ENCODE data around the gene GFY. TPM values are rescaled to one million over a fixed set of nuclear protein-coding genes. Genes with fewer than 3 reads are reported as not detected.

GFY gene
- total RNA-seq, 1 donor from 2014 or later: not detected

DNA sequence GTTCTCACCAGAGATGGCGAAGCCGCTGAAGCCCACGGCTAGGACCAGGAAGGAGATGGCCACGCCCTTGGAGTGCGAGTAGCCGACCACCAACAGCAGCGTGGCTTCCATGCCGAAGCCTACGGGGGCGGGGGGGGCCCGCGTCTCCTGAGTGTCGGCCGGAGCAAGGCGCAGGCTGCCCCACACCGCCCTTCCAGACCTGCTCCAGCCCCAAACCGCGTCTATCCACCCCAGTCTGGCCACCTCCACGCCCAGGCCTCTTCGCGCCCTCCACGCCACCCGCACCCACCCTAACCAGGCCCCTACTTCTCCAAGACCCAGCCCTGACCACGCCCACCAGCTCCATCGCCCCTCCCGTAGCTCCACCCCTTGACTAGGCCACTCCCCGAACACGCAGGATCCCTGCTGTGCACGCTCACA lies 6.2 kb downstream of the GFY start:
- peaks cover 0 to 5% of the 10 kb centered on the region in 2 donors for H3K4me1 ChIP-seq
- H3K27me3 ChIP-seq: peaks cover 39% of the 10 kb centered on the region
- no peaks in the 10 kb centered on the region for H3K9me3 ChIP-seq
- intact Hi-C loops (cut with DNase I): no loop called here
- H3K4me3 ChIP-seq: no peak overlapping the region
- DNase-seq (ENCODE audit: low spot score in 2 of 2): no peak
- H3K36me3 ChIP-seq: no peaks in the 10 kb centered on the region
- TF ChIP-seq, protein P1, sequence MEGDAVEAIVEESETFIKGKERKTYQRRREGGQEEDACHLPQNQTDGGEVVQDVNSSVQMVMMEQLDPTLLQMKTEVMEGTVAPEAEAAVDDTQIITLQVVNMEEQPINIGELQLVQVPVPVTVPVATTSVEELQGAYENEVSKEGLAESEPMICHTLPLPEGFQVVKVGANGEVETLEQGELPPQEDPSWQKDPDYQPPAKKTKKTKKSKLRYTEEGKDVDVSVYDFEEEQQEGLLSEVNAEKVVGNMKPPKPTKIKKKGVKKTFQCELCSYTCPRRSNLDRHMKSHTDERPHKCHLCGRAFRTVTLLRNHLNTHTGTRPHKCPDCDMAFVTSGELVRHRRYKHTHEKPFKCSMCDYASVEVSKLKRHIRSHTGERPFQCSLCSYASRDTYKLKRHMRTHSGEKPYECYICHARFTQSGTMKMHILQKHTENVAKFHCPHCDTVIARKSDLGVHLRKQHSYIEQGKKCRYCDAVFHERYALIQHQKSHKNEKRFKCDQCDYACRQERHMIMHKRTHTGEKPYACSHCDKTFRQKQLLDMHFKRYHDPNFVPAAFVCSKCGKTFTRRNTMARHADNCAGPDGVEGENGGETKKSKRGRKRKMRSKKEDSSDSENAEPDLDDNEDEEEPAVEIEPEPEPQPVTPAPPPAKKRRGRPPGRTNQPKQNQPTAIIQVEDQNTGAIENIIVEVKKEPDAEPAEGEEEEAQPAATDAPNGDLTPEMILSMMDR (IDR thresholded peaks at IDR 0.05): no peak
- H3K27ac ChIP-seq: no peak overlapping the region

DNA sequence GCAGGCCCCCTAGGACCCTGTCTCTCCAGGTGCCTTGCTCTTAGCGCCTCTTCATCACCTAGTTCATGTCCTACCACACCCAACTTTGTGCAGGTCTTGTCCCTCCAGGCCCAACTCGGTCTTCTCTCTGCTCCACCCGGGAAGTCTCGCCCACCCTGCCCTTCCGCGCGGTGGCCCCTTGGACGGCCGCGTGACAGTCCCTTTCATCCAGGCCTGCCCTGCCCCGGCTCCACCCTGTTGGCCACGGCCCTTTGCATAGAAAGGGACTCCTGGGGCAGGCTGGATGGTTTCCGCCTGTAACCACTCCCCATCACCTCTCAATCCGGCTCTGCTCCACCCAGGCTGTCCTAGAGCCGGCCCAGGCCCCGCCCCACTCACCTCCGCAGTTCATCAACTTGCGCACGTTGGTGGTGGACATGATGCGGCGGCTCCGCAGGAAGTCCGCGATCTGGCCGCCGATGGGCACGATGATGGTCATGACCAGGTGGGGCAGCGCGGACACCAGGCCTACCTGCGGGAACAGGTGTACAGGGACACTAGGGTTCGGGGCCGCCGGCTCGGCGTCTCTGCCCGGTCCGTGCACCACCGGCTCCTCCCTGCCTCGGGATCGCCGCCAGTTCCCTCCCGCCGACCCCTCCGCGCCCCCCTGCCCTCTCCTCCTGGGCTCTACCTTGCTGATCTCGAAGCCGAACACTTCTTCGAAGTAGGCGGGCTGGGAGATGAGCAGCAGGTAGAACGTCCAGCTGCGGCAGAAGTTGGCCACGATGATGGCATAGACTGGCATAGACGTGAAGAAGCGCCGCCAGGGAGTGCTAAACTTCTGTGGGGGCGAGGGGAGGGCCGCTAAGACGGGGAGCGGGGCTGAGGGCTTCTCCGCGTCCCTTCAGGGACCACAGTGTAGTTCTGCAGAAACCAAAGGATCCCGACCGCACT lies 7.2 kb downstream of the GFY start:
- TF ChIP-seq, protein P1 (IDR thresholded peaks at IDR 0.05): no peak
- H3K4me3 ChIP-seq: no peak overlapping the region
- H3K36me3 ChIP-seq: no peaks in the 10 kb centered on the region
- intact Hi-C loops (cut with DNase I): no loop called here
- no peak overlapping the region for H3K27ac ChIP-seq
- H3K4me1 ChIP-seq: peaks cover 0 to 5% of the 10 kb centered on the region in 2 donors
- peaks cover 41% of the 10 kb centered on the region for H3K27me3 ChIP-seq
- no peaks in the 10 kb centered on the region for H3K9me3 ChIP-seq
- no peak for DNase-seq (ENCODE audit: low spot score in 2 of 2)

DNA sequence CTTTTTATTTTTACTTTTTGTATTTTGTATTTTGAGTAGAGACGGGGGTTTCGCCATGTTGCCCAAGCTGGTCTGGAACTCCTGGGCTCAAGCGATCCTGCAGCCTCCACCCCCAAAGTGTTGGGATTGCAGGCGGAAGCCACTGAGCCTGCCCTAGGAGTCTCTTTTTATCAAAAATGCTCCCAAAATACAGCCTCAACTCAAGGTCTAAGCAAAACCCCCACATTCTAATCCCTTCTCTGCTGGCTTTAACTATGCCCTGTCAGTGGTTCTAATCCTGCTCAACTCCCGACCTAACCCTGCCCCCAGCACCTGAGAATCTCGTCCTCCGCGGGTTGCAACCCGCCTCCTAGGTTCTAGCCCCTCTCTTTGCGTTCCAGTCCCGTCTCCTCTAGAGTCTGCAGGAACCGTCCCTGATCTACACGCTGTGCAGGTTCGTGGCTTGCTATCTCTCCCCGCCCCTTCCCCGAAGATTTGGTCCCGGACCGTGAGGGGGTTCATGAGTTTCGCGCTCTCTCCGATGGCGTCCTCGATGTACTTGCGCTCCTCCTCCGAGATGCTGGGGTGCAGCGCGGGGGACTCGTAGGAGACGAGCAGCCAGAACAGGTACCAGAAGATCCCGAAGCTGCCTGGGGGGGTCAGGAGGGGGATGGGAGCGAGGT lies 8.2 kb downstream of the GFY start:
- Histone ChIP-seq H3K27ac (no peak overlapping the region), H3K36me3 (no peaks in the 10 kb centered on the region), H3K4me1 (no peaks in the 10 kb centered on the region), H3K4me3 (no peak overlapping the region), H3K27me3 (peaks cover 35% of the 10 kb centered on the region), H3K9me3 (no peaks in the 10 kb centered on the region)
- no peak for DNase-seq (ENCODE audit: low spot score in 2 of 2)
- TF ChIP-seq, protein P1 (IDR thresholded peaks at IDR 0.05): no peak
- intact Hi-C loops (cut with DNase I): no loop called here

DNA sequence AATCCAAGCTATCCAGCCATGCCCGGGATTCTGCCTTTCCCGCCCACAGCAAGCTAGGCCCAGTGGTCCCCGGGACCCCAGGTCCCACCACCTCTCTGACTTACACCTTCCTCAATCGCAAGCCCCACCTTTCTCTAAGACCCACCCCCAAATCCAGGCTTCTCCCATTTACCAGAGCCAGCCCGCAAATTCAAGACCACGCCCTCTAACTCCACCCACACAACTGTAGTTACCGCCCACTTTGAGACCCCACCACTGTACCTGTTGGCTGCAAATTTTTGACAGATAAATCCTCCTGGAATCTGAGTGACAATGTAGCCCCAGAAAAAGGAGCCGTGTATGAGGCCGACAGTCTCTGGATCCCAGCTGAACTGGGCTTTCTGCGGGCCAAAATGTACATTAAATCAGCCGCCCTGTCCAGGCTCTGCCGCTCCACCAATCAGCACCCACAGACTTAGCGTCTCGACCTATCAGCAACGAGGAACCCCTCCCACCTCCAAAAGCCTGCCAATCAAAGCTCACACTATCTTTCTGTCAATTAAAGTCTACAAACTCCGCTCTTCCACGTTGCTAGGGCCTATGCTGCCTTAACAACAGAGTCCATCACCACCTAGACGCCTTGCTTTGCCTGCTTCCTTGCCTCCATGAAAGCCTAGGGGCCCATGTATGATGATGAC lies 9.9 kb downstream of the GFY start:
- no peak overlapping the region for H3K27ac ChIP-seq
- TF ChIP-seq, protein P1 (IDR thresholded peaks at IDR 0.05): no peak
- peaks cover 42% of the 10 kb centered on the region for H3K27me3 ChIP-seq
- H3K4me1 ChIP-seq: no peaks in the 10 kb centered on the region
- intact Hi-C loops (cut with DNase I): no loop called here
- no peak for DNase-seq (ENCODE audit: low spot score in 2 of 2)
- H3K4me3 ChIP-seq: no peak overlapping the region
- H3K36me3 ChIP-seq: no peaks in the 10 kb centered on the region
- H3K9me3 ChIP-seq: no peaks in the 10 kb centered on the region

DNA sequence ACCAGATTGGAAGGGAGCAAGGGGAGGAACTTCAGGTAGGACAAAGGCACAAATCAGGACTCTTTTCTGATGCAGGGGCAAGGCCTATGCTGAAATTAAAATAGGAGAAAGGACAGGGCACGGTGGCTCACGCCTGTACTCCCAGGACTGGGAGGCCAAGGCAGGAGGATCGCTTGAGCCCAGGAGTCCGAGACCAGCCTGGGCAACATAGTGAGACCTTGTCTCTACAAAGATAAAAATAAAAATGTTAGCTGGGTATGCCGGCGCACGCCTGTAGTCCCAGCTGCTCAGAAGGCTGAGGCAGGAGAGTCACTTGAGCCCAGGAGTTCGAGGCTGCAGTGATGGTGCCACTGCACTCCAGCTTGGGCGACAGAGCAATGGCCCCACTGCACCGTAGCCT lies 10.5 kb downstream of the GFY start:
- Histone ChIP-seq H3K4me3 (no peak overlapping the region), H3K9me3 (no peaks in the 10 kb centered on the region), H3K27me3 (peaks cover 42% of the 10 kb centered on the region), H3K36me3 (no peaks in the 10 kb centered on the region), H3K4me1 (no peaks in the 10 kb centered on the region), H3K27ac (no peak overlapping the region)
- TF ChIP-seq, protein P1 (IDR thresholded peaks at IDR 0.05): no peak
- intact Hi-C loops (cut with DNase I): no loop called here
- DNase-seq (ENCODE audit: low spot score in 2 of 2): no peak
